GM19025 (cell line): ENCODE data around the gene ARMS2.

ENCODE experiments used
- ATAC-seq: cut with Tn5 transposase; IDR thresholded peaks from one replicate; pipeline ENCODE4 v1.9.1; 2021; ENCODE audit warnings: mild to moderate bottlenecking, low read depth, moderate library complexity; ENCODE audit not compliant: unreplicated experiment

The ARMS2 gene

DNA sequence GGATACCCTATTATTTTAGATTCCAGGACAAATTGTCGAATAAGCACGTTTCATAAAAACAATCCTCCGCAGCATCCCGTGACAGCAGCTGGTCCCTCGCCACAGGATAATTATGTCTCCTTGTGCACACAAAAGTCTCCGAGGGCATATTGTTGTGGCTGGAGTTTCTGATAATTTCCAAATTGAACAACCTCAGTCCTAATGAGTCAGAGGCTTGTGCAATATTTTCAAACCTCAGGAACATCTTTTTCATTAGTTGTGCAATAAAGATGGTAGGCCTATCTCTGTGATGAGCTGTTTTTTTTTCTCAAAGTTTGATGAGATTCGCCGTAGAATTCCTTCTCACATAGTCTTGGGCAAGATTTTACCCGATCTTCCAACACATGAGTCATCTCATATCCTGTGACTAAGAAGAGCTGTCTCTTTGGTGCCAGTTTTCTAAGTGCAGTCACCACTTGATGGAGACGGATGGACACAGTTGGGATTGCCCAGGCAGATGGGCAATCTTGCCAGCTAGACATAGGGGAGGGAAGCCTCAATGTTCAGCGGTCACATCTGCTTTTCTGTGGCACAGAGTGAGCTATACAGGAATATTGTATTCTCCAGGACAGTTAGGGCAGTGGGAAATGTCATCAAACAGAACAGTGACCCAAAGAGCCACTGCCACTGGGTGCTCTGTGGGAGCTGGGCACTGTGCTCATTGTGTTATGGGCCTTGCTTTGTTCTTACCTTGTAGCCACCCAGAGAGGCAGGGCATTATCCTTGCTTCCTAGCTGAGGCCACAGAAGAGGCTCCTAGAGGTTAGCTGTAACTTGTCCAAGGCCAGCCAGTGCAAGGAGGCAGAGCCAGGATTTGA lies 14.7 kb downstream of the ARMS2 start:
- no peak for ATAC-seq

DNA sequence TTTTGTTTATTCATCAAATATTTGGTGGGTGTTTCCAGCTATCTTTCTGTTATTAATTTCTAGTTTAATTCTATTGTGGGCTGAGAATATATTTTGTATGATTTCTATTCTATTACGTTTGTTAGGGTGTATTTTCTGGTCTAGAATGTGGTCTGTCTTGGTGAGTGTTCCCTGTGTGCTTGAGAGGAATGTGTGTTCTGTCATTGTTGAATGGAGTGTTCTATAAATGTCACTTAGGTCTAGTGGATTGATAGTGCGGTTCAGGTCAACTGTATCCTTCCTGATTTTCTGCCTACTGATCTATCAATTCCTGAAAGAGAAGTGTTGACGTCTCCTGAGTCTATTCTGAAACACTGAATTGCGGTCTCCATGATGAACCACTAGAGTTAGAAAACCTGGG lies 15.4 kb downstream of the ARMS2 start:
- no peak for ATAC-seq

DNA sequence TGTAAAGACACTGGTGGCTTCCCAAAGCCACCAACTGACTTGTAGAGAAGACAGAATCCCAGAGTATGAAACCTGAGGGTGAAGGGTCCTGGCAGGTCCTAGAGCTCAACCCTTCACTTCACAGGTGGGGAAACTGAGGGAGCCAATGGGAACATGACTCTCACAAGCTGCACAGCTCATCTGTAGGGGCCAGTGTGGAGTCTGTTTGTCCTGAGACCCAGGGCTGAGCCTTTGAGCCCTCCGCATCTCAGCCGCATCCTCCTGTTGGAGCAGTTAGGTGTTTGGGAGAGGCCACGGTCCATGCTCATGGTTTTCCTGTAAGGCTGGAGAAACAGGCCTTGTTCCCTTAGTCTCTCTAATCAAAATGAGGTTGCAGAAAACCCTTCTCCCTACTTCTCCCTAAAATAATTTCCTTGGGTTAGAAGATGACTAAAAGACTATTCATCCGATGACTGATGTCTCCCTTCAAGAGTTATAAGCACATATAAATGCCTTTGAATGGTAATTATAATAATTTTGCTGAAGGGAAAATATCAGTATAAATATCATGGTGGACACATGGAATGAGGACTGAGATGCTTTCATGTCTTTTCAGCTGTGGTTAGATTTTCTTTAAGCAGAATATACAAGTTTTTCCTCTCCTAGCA lies 17.2 kb downstream of the ARMS2 start:
- no peak for ATAC-seq

DNA sequence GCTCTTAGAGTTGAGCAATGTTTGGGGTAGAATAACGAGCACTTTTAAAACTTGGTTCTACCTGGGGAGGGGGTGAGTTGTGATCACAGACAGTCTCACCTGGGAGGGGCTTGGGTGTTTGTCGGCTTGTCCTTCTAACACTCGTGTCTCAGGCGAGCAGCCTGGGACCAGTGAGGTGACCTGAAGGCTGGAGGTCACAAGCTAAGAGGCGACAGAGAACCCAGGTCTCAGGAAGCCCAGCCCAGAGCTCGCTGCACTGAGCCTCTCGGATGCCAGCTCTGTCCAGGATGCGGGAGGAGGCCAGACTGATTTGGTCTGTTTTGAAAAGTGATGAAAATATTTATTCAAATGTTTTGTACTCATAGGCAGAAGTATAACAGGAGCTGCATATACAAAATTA lies 18.7 kb downstream of the ARMS2 start:
- no peak for ATAC-seq

DNA sequence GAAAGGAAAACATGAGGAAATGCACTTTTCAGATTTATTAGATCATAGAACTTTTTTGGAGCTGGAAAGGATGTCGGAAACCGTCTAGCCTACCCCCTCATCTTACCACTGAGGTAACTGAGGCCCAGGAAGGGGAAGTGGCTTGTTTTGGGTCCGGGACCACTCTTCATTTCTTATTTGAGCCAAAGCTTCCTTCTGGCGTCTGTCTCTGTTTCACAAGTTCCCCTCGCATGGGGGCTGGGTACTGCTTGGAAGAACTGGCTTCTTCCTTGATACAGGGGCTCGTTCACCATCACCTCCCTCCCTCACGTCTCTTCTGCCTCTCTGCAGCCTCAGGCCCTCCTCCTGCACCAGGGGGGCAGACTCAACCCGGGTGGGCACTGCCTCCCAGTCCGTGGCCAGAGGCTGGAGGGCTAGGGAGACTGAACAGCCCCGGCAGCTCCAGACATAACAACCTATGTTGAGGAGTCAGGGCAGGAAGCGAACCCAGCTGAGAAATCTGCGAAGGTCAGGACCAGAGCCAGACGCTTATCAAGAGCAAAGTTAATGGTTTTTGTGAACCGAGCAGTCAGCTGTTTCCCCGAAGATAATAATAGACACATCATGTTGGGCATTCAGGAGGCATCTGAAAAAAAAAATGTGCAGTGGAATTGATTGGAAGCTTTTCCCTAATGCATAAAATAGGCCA lies 19.8 kb downstream of the ARMS2 start:
- no peak for ATAC-seq

DNA sequence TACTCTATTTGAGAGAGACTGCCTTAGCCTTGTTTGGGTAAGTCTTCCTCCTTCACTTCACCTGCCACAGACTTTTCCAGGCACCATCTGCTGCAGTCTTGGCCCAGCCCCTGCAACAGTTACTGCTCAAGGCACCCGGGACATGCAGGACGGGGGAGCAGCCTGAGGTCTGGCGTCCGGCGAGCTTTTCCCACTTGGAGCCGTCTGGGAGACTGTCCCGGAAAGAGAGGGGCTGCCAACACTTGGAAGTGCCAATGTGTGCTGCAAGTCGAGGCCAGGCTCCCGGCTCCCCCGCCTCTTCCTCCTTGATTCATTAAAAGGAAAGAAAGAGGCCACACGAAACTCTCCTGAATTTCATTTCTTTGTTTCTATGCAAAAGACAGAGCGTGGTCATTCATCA lies 20.6 kb downstream of the ARMS2 start:
- ATAC-seq, result no peak

DNA sequence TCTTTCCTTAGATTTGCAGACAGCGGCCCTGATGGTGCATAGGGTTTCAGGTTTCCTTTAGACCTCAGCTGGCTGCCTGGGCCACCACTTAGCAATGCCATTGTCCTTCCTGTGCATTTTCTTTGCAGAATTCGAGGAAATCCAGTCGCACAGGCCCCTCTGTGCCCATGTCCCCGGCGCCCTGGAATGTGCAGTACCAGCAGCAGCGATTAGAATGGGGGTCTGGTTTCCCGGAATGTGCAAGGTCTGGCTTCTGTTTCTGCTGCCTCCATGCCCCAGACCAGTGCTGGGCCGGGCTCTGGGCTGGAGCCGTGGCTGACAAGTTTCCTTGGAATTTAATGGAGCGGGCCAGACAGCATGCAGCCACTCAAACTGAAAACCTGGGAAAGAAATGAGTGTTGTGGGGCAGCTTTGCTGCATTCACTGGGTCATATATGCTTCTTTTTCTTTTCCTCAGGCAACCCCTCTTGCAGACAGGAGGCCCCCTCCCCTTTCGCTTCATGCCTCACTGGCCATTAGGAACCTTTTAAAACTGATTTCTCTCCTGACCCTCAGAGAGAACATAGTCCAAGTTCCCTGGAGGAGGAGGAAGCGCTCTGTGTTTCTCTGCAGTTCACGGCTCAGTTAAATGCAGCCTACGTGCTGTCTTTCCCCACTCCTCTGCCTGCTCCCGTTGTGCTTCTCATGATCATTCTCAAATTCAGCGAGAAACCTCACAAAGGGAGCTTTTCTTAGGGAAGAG lies 21.3 kb downstream of the ARMS2 start:
- ATAC-seq, result no peak

DNA sequence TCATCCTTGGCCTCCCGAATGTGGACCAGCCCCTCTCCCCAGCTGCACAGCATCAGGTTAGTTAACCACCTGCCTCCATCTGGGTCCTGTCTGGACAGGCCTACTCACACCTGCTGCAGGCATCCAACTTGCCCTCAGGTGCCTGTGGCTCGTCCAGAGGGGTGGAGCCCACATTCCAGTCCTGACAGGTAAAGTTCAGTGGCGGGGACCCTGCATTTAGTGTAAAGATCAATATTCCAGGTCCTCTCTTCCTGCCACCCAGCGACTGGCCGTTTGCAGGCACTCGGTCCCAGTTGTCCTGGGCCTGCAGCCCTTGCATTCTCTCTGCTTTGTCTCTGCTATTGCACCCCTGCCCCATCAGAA lies 21.9 kb downstream of the ARMS2 start:
- no peak for ATAC-seq

DNA sequence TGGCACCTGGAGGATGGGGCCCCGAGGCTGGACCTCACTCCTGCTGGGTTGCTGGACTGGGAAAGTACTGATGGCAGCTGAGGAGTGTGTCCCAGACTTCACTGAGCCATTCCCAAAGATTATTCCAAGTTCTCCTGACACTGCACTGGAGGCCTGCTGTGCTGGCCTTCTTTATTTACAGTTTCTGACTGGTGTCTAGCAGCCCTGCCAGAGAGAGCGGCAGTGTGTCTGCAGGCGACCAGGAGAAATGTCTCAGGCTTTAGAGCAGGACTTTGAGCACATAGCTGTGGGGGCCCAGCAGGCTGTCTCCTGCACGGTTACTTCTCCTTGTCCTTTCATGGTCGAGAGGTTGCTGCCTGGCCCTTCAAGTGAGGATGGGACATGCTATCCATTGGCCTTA lies 23.0 kb downstream of the ARMS2 start:
- ATAC-seq, result no peak

DNA sequence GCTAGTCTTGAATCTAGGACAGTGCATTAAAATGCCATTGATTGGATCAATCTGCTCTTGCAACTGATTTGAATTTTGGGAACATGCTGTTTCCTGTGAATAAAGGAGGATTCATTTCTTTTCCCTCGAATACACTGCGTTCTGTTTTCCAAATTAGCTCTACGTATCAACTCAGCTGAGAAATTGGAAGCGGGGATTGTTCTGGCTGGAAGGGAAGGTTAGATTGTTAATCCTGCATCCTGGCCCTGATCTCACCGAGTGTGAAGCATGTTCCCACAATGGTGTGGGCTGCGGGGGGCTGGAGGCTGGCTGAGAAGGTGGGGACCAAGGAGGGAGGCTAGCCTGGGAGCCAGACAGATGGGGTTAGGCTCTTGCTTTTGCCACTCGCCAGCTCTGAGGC lies 24.5 kb downstream of the ARMS2 start:
- ATAC-seq, result no peak

DNA sequence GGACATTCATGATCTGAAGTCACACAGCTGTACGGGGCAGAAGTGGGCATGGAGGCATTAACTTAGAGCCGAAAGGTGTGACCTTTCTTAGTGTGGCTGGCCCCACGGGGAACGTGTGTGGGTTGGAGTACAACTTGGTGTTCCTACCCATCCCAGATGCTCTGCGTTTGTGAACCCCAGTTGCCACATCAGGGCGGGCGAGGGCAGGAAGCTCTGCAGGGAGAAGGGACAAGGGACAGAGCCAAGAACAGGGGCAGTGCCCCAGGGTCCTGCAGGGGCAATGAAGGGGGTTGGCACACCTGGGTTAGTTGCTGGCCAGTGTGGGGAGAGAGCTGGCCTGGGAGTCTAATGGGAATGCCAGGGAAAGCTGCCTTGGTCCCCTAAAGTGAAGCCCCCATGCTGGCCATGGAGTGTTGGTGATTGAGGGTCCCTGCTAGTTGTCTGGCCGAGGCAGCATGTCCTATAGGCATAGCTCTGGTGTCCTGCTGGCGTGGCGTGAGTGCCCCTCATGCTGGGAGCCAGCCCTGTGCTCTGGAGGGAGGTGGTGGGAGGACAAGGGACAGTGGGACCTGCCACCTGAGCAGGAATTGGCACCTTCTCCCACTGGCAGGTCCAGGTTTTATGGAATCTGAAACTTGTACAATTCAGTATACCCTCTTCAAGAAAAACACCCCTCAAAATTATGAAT lies 25.8 kb downstream of the ARMS2 start:
- no peak for ATAC-seq

DNA sequence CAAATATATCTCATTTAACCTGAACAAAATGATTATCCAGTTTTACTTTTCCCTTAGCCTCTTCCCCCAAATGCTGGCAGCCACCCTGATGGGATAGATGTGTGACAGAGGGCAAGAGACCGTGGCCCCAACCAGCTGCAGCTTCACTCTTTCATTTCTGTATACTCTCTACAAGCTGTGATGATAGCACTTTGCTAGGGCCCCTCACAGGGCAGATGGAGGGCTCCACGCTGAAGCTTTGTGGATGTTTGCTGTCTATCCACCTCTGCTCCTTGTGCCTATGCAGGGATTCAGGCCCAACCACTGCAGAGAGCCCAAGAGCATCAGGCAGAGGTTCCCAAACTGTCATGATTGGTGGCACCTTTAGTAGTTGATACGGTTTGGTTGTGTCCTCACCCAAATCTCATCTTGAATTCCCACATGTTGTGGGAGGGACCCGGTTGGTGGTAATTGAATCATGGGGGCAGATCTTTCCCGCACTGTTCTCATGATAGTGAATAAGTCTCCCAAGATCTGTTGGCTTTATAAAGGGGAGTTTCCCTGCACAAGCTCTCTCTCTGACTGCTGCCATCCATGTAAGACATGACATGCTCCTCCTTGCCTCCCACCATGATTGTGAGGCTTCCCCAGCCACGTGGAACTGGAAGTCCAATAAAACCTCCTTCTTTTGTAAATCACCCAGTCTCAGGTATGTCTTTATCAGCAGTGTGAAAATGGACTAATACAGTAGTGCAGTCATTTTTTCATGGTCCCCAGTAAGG lies 27.0 kb downstream of the ARMS2 start:
- no peak for ATAC-seq

DNA sequence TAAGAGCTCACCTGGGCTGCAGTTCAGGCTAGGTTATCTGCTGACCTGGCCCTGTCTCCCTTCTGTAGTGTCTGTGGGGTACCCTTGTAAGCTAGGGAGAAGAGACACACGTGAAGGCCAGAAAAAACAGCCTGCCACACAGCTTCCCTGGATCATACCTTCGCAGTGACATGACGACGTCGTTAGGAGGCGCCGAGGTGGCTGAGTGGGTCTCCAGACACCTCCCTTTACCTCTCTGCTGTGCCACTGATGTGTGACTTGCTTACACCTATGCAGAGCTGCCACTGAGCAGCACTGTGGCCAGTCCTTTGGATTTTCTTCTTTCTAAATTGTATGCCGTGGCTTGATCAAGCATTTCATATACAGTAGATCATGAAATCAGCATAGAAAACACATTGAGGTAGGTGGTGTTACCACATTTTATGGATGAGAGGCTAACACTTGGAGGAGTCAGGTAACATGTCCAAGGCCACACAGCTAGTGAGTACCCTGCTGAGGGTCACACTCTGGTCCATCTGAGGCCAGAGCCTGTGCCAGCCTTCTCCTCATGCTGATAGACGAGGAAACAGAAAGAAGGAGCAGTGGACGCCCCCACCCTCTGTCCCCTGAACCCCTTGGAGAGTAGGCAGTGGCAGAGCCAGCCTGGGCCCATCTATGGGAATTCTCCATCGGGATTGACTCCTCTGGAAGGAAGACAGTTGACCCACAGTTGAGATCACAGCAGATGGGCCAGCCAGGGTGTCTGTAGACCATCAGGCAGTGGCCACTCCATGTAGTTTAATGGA lies 30.0 kb downstream of the ARMS2 start:
- no peak for ATAC-seq

DNA sequence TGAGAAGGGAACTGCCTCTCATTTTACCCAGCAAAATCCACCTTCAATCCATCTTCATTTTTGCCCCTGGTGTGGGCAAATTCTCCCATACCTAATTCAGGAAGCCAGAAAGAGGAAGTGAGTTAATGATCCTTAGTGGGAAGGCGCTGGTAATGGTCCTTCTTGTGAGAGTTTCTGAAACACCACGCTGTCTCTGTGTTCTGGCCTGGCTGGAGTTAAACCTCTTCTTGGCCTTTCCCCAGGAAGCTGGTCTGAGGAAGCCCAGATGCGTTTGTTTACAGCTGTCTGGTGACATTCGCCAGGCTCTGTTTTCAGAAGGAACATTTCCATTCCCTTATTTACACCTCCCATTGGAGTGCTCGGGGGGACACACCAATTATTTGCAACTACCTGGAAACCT lies 31.2 kb downstream of the ARMS2 start:
- no peak for ATAC-seq

DNA sequence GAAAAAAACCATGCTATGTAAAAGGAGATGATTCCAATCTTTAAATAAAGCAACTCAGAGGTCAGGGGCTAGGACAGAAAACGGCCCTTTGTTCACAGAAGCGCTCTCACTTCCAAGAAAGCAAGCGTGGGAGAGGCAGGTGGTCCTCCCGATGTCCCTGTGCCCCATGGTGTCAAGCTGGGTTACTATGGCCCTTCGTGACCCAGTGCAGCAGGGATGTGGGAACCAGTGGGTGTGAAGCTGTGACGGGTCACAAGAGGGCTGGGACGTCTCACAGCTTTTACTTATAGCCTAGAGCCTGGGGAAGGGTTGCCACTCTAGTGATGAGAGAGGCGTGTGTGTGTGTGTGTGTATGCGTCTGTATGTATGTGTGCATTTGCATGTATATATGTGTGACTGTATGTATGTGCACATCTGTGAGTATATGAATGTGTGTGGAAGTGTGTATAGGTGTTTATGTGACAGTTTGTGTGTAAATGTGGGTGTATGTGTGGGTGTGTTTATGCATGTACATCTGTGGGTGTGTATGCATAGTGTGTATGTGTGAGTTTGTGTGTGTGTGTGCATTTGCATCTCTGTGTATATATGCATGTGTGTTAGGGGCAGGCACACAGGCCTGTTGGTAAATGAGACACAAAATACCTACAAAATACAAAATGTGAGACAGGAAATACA lies 32.1 kb downstream of the ARMS2 start:
- no peak for ATAC-seq

DNA sequence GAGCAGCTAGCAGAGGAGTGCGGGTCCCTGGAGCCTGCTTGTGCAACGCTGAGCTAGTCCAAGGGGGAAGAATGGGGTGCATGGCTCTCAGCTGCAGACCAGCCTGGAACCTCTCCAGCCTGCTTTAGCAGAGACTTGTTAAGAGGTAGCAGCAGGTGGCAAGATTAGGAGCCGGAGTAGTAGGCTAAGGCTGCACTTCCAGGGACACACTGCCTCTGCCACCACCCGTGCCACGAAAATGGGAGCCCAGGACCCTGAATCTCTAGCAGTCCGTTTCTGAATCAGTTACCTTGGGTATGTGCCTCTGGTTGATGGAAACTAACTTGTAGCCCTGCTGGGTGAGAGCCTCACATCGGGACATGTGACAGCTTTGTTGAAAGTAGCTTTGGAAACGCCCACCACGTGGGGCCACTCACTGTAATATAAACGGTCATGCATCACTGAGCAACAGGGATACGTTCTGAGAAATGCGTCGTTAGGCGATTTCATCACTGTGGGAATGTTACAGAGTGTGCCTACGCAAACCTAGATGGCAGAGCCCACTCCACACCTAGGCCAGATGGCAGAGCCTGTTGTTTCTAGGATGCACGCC lies 32.8 kb downstream of the ARMS2 start:
- ATAC-seq, result no peak

DNA sequence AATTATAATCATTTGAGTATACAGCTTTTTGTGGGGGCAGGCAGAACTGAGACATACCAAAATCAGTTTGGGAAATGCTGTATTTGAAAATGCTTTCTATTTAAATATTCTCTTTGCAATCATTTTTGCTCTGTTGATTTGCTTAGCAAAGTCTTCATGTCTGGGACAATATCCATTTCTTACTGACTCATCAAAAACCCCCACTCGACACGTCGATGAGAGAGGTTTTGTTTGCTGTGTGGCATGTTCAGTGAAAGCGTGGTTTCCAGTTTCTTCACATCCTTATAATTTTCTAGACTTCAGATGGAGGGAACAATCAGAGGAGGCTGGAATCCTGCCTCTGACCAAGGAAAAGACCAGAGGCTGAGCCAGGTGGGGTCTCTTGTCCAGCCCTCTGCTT lies 35.8 kb downstream of the ARMS2 start:
- ATAC-seq, result no peak
